Endodermal cell (in vitro differentiated cells): ENCODE measurements around the gene SPECC1. TPM values are rescaled to one million over a fixed set of nuclear protein-coding genes. Genes with fewer than 3 reads are reported as not detected.
"Not testable (repeated sequence)": the region's sequence is repeated elsewhere in the genome, so short reads cannot be mapped to it uniquely, and the experiment has no call there.

Source experiments
- DNase-seq: peaks from one replicate; pipeline ENCODE4 v3.0.0-alpha.2; 2017
- H3K27ac ChIP-seq: 2 replicates; pipeline ENCODE4 v1.5.1; 2013; ENCODE audit warnings: mild to moderate bottlenecking, low read depth, low read length, moderate library complexity
- H3K27me3 ChIP-seq: 2 replicates; pipeline ENCODE4 v1.6.1; 2013; ENCODE audit warnings: mild to moderate bottlenecking, low read length, moderate library complexity; ENCODE audit not compliant: insufficient read depth, control insufficient read depth, poor library complexity, severe bottlenecking
- H3K36me3 ChIP-seq: 2 replicates; pipeline ENCODE4 v1.7.0; 2013; ENCODE audit warnings: mild to moderate bottlenecking, low read length, moderate library complexity; ENCODE audit not compliant: control insufficient read depth, insufficient read depth
- H3K4me1 ChIP-seq: one replicate; pipeline ENCODE4 v1.7.0; 2013; ENCODE audit warnings: low read length; ENCODE audit not compliant: control insufficient read depth, insufficient read depth
- H3K4me3 ChIP-seq: 2 replicates; pipeline ENCODE4 v1.5.1; 2013; ENCODE audit warnings: mild to moderate bottlenecking, low read length, moderate library complexity
- H3K9ac ChIP-seq: 2 replicates; pipeline ENCODE4 v1.6.1; 2013; ENCODE audit warnings: mild to moderate bottlenecking, low read length, moderate library complexity; ENCODE audit not compliant: poor library complexity, severe bottlenecking; ENCODE audit errors: extremely low read depth
- H3K9me3 ChIP-seq: 2 replicates; pipeline ENCODE4 v1.6.1; 2013; ENCODE audit warnings: mild to moderate bottlenecking, low read length, moderate library complexity; ENCODE audit not compliant: control insufficient read depth
- H3K27ac Mint-ChIP-seq: 2 replicates; pipeline ENCODE4 v1.8.0; 2020; ENCODE audit warnings: mixed read lengths
- H3K27me3 Mint-ChIP-seq: 2 replicates; pipeline ENCODE4 v1.8.0; 2021; ENCODE audit warnings: mild to moderate bottlenecking, mixed read lengths; ENCODE audit not compliant: insufficient read depth
- H3K36me3 Mint-ChIP-seq: 2 replicates; pipeline ENCODE4 v1.8.0; 2020; ENCODE audit warnings: low read depth, mixed read lengths
- H3K4me1 Mint-ChIP-seq: 2 replicates; pipeline ENCODE4 v1.8.0; 2020; ENCODE audit warnings: mixed read lengths
- H3K4me3 Mint-ChIP-seq: 2 replicates; pipeline ENCODE4 v1.8.0; 2020; ENCODE audit warnings: mild to moderate bottlenecking, moderate library complexity, mixed read lengths
- H3K9me3 Mint-ChIP-seq: 2 replicates; pipeline ENCODE4 v1.8.0; 2020; ENCODE audit warnings: mild to moderate bottlenecking, mixed read lengths
- CTCF ChIP-seq: fragments of 200-600 bp; sonication (generic); conservative IDR thresholded peaks from 2 replicates; pipeline ENCODE4 v1.5.0; 2021; ENCODE audit warnings: antibody characterized with exemption, mild to moderate bottlenecking
- WGBS, 2 experiments: methylation state at CpG; one replicate each; pipeline versions ENCODE4 v1.1.5 to v1.1.7; 2013; ENCODE audit warnings: missing lambda C conversion rate in 2 of 2, mixed read lengths in 1 of 2; ENCODE audit not compliant: insufficient coverage in 1 of 2, insufficient read length in 1 of 2; 5-methylcytosine and 5-hydroxymethylcytosine counted together
- total RNA-seq, 2 donors: library from RNA; stranded (reverse); fragmentation: NEBNext Ultra II Directional in 1 of 2; extraction: Animal tissue kit (Norgen Biotek cat#: 25700) in 1 of 2; gene quantifications; 2 replicates in 1 of 2; 3 replicates in 1 of 2; pipeline ENCODE4 v1.2.1, GENCODE V29; 2021

SPECC1 gene
- total RNA-seq, 2 donors from 2014 or later = 48.7 to 60.6 TPM

- Mint-ChIP-seq H3K27ac (no peak overlapping the region), H3K36me3 (no peaks in the 10 kb centered on the region), H3K4me3 (no peak overlapping the region), H3K4me1 (peaks cover 3% of the 10 kb centered on the region), H3K27me3 (peaks cover 44% of the 10 kb centered on the region), H3K9me3 (peaks cover 5% of the 10 kb centered on the region)
- H3K27me3 ChIP-seq = peaks cover 46% of the 10 kb centered on the region
- DNase-seq = no peak
- H3K4me1 ChIP-seq = no peaks in the 10 kb centered on the region
- WGBS, 2 experiments = 92 to 100% methylated on average over 1 to 2 of the region's 2 CpGs
- H3K36me3 ChIP-seq = no peaks in the 10 kb centered on the region
- H3K4me3 ChIP-seq = no peak overlapping the region
- no peaks in the 10 kb centered on the region for H3K9me3 ChIP-seq
- no peak for TF ChIP-seq CTCF
- no peak overlapping the region for H3K9ac ChIP-seq
- no peak overlapping the region for H3K27ac ChIP-seq
Measured at GRCh38 chr17:20012017-20012536, 2.9 kb downstream of the SPECC1 start.

GRCh38 chr17:20016475-20016992 is 7.4 kb downstream of the SPECC1 start:
- not testable (repeated sequence) for H3K9ac ChIP-seq, H3K4me1 Mint-ChIP-seq, H3K9me3 Mint-ChIP-seq, H3K4me3 ChIP-seq, H3K27ac Mint-ChIP-seq, H3K36me3 ChIP-seq, DNase-seq, H3K27ac ChIP-seq, H3K4me1 ChIP-seq, H3K4me3 Mint-ChIP-seq, H3K9me3 ChIP-seq, H3K27me3 ChIP-seq, H3K36me3 Mint-ChIP-seq
- H3K27me3 Mint-ChIP-seq = peaks cover 11% of the 10 kb centered on the region
- WGBS, 2 experiments = 94 to 95% methylated on average over 13 to 32 of the region's 32 CpGs

GRCh38 chr17:20022701-20023100 is 13.5 kb downstream of the SPECC1 start:
- Histone ChIP-seq H3K4me1 (no peaks in the 10 kb centered on the region), H3K4me3 (no peak overlapping the region), H3K9ac (no peak overlapping the region), H3K9me3 (no peaks in the 10 kb centered on the region), H3K27me3 (no peaks in the 10 kb centered on the region), H3K36me3 (no peaks in the 10 kb centered on the region), H3K27ac (no peak overlapping the region)
- no peak for TF ChIP-seq CTCF
- no peak overlapping the region for H3K4me3 Mint-ChIP-seq
- no peaks in the 10 kb centered on the region for H3K36me3 Mint-ChIP-seq
- H3K27me3 Mint-ChIP-seq = no peaks in the 10 kb centered on the region
- 87 to 100% methylated on average over 1 to 3 of the region's 4 CpGs for WGBS, 2 experiments
- no peak for DNase-seq
- no peaks in the 10 kb centered on the region for H3K4me1 Mint-ChIP-seq
- H3K9me3 Mint-ChIP-seq = no peaks in the 10 kb centered on the region
- no peak overlapping the region for H3K27ac Mint-ChIP-seq

GRCh38 chr17:20026960-20027359 is 17.8 kb downstream of the SPECC1 start:
- no peaks in the 10 kb centered on the region for H3K27me3 ChIP-seq
- no peaks in the 10 kb centered on the region for H3K36me3 Mint-ChIP-seq
- H3K9ac ChIP-seq = no peak overlapping the region
- no peaks in the 10 kb centered on the region for H3K9me3 Mint-ChIP-seq
- no peaks in the 10 kb centered on the region for H3K4me1 Mint-ChIP-seq
- H3K27ac ChIP-seq = no peak overlapping the region
- H3K4me1 ChIP-seq = no peaks in the 10 kb centered on the region
- H3K4me3 ChIP-seq = no peak overlapping the region
- H3K27ac Mint-ChIP-seq = no peak overlapping the region
- DNase-seq = no peak
- no peaks in the 10 kb centered on the region for H3K36me3 ChIP-seq
- no peaks in the 10 kb centered on the region for H3K27me3 Mint-ChIP-seq
- H3K9me3 ChIP-seq = no peaks in the 10 kb centered on the region
- no peak overlapping the region for H3K4me3 Mint-ChIP-seq
- no peak for TF ChIP-seq CTCF
